Esophagus muscularis mucosa (tissue), 4 donors: ENCODE data around the gene DDX27.

ENCODE experiments used
- CTCF ChIP-seq, 3 experiments: fragments of 200-600 bp in 2 of 3; fragments of 450-650 bp in 1 of 3; sonication (generic) in 2 of 3; IDR thresholded peaks; one replicate each; pipeline ENCODE4 v1.5.1; 2017 to 2019; ENCODE audit warnings: antibody characterized with exemption in 3 of 3, mild to moderate bottlenecking in 2 of 3, moderate library complexity in 1 of 3
- EP300 ChIP-seq: sonication (generic); formaldehyde crosslinking; IDR thresholded peaks from one replicate; pipeline ENCODE4 v1.6.1; 2017; ENCODE audit warnings: antibody characterized with exemption
- POLR2A ChIP-seq: fragments of 450-650 bp; IDR thresholded peaks from one replicate; pipeline ENCODE4 v1.6.1; 2017; ENCODE audit warnings: antibody characterized with exemption, moderate library complexity, mild to moderate bottlenecking, low read depth
- POLR2AphosphoS5 ChIP-seq, 2 donors: sonication (generic); formaldehyde crosslinking; IDR thresholded peaks; one replicate each; pipeline ENCODE4 v1.6.1; 2017; ENCODE audit warnings: antibody characterized with exemption in 2 of 2

DNA sequence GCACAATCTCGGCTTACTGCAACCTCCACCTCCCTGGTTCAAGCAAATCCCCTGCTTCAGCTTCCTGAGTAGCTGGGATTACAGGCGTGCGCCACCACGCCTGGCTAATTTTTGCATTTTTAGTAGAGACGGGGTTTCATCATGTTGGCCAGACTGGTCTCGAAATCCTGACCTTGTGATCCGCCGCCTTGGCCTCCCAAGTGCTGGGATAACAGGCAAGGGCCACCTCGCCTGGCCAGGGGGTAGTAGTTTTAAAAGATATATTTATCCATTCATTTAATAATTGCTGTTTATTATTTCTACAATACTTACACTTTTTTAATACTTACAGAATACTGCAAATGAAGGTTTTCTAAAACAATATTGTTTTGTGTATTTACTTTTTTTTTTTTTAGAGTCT, 15.5 kb upstream of the DDX27 start:
- TF ChIP-seq CTCF (IDR thresholded peaks at IDR 0.05) (no peak), POLR2A (no peak), EP300 (no peak), POLR2AphosphoS5 (IDR thresholded peaks at IDR 0.05) (no peak)
